GM18526 (cell line): ENCODE results near the gene PML.

Source experiments
- POLR2A ChIP-seq: IDR thresholded peaks from 3 replicates; pipeline ENCODE4 v1.6.1; 2011; ENCODE audit not compliant: insufficient read length; ENCODE audit errors: extremely low read depth

Gene PML, protein sequence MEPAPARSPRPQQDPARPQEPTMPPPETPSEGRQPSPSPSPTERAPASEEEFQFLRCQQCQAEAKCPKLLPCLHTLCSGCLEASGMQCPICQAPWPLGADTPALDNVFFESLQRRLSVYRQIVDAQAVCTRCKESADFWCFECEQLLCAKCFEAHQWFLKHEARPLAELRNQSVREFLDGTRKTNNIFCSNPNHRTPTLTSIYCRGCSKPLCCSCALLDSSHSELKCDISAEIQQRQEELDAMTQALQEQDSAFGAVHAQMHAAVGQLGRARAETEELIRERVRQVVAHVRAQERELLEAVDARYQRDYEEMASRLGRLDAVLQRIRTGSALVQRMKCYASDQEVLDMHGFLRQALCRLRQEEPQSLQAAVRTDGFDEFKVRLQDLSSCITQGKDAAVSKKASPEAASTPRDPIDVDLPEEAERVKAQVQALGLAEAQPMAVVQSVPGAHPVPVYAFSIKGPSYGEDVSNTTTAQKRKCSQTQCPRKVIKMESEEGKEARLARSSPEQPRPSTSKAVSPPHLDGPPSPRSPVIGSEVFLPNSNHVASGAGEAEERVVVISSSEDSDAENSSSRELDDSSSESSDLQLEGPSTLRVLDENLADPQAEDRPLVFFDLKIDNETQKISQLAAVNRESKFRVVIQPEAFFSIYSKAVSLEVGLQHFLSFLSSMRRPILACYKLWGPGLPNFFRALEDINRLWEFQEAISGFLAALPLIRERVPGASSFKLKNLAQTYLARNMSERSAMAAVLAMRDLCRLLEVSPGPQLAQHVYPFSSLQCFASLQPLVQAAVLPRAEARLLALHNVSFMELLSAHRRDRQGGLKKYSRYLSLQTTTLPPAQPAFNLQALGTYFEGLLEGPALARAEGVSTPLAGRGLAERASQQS

DNA sequence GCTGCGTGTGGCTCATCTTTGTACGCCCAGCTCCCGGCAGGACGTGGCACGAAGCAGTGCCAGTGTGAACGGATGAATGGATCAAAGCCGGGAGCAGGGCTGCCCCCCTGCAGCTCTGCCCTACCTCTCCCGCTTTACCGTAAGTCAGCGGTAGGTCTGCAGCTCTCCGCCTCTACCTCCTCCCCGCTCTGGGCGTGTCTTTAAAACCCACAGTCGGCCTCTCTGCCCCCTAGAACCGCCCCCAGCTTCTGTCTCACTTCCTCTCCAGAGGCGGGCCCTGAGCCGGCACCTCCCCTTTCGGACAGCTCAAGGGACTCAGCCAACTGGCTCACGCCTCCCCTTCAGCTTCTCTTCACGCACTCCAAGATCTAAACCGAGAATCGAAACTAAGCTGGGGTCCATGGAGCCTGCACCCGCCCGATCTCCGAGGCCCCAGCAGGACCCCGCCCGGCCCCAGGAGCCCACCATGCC, at the start of gene PML:
TSS of gene PML (plus strand) at position 304 of the 471 bp plus-strand sequence. CDS start at position 401, 97 bp downstream.
- peak; percentile 60 for TF ChIP-seq POLR2A

DNA sequence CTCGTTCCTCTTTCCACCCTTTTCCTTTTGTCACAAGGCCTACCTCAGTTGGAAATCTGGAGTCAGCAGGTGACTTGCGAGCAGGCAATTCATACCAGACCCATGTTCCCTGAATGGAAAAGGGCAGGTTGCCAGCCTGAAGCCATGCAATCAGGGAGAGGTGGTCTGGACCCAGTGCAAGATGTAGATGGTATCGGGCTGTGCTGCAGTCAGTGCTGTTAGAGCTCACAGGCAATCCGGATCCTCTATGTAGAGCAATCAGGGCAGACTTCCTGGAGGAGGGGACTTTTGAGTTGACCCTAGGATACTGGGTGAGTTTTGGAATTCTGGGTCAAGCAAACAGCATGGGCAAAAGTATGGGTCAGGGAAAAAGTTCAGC, 49.4 kb upstream of the PML start:
- TF ChIP-seq POLR2A: no peak

DNA sequence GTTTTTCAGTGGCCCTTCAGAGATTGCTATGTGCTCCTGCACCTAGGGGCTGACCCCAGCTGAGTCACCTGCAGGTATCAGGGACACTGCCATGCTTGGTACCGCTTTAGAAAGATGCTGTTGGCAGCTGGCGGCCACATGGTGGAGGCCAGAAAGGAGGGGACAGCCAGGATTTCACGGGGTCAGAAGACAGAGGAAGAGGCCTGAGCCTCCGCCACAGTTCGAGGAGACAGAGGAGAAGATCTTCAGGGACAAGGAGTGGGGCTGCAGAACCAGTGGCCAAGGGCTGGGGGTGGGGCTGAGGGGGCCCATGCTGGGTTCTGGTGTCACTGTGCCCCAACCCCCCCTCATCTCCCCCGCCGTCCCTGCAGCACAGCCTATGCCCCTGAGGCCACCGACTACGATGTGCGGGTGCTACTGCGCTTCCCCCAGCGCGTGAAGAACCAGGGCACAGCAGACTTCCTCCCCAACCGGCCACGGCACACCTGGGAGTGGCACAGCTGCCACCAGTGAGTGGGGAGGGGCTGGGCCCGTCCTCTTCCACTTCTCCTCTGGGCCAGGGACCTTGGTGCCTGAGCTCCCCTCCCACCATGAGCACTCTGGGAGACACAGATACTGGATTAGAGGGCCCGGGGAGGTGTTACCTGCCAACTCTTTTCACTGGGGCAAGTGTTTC, 48.3 kb upstream of the PML start:
- TF ChIP-seq POLR2A: no peak

DNA sequence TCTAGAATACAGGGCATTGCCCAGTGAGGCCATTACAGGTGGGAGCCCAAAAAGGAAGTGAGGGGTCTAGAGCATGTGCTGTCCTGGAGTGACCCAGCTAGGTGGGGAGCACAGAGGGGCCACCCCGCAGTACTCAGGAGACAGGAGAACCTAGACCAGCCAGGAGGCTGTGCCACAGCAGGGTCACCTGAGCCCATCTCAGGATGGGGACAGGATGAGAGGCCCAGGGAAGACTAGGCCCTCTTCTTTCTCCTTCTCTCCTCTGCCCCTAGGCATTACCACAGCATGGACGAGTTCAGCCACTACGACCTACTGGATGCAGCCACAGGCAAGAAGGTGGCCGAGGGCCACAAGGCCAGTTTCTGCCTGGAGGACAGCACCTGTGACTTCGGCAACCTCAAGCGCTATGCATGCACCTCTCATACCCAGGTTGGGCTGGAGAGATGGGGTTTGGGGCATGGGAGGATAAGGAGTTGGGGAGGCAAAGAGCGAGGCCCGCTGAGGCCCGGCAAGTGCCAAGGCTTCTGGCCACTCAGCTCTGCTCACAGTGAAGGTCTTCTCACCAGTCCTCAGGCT, 47.6 kb upstream of the PML start:
- no peak for TF ChIP-seq POLR2A

DNA sequence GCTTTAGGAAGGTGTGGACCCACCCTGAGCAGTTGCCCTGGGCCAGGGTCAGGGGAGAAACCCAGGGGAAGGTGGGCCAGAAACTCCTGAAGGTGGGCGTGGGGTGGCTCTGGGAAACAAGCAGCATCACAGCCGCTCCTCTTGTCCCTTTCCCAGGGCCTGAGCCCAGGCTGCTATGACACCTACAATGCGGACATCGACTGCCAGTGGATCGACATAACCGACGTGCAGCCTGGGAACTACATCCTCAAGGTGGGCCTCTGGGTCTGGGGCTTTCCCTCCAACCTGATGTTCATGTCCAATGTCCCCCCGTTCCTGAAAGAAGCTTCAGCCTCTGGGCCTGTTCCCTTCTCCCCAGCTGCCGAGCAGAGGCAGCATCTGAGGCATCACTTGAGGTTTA, 46.9 kb upstream of the PML start:
- TF ChIP-seq POLR2A: no peak

DNA sequence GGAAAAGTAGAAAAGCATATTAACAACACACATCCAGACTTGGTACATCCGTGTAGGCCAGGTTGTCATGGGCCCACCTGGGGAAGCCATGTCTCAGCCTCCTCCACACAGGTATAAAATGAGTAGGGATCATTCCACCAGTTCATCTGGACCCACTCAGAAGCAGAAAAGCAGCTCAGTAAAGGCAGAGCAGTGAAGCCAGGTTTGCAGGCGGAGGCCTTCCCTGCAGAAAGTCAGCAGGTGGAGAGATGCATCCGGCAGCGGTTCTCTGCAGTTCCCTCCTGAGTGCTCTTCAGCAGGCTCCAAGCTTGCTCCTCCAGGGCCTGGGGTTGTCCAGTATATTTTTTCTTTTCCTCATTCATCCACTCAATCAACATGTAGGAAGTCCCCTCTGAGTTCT, 46.1 kb upstream of the PML start:
- no peak for TF ChIP-seq POLR2A

DNA sequence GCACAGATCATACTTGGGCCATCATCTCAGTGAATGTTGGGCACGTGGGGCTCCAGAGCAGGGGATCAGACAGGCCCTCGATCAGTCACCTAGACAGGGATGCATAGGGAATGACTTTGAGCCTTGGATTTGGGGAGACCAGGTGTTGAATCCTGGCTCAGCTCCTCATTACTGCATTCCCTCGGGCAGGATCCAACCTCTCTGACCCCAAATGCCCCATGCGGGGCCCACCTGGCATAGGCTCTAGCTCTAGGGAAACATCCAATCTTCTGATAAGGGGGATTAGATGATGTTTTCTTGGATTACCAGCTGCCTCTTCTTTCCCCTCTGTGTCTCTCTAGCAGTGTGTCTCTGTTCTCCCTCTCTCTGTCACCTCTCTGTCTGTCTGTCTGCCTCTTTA, 45.5 kb upstream of the PML start:
- no peak for TF ChIP-seq POLR2A

DNA sequence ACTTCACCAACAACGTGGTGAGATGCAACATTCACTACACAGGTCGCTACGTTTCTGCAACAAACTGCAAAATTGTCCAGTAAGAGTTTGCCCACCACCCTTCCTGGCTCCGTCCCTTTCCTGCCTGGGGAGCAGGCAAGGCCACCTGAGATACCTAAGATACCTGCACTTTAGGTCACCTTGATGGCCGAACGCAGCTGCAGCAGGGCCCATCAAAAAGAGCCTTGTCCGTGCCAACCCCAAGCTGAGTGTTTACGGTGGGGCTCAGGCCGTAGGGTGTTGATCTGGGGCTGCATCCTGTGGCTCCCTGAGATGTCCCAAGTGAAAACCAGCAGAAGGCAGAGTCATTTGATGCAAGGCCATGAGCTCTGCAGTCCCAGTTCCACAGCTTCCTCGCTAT, 45.0 kb upstream of the PML start:
- no peak for TF ChIP-seq POLR2A

DNA sequence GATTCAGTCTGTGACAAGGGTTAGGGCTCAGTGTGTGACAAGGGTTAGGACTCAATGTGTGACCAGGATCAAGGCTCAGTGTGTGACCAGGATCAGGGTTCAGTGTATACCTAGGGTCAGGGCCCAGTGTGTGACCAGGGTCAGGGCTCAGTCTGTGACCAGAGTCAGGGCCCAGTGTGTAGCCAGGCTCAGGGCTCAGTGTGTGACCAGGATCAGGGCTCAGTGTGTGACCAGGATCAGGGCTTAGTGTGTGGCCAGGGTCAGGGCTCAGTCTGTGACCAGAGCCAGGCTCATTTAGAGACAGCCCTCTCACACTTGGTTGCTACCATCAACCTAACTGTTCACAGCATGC, 44.1 kb upstream of the PML start:
- TF ChIP-seq POLR2A: no peak

DNA sequence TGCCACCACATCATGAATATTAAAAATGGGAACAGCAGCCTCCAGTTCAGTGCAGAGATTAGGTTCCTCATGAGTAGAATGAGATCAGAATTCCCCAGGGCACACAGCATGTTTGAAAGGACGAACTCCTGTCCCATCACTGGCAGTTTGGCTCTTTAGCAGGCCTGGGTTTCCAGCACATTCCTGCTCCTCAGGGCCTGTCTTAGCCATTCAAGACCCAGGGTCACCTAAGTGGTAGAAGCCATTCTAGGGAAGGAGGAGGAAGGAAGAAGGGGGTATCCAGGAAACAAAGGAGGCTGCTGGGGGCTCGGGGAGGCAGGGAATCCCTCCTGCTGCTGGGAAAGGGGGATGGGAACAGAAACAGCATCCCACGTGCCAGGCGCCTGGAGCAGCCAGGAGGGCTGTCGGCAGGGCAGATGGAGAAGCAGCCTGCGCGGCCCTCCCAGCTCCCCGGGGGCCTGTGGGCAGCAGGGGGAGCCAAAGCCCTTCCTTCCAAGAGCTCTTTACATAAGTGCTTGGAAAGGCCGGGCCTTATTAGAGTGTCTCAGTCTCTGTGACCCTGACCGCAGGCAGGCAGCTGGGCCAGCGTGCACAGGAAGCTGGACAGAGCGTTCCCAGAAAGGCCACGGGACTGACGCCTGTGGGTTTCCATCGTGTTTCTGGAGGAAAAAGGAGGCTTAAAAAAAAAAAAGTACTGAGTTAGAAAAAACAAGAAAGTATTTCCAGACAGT, 43.5 kb upstream of the PML start:
- TF ChIP-seq POLR2A: no peak

DNA sequence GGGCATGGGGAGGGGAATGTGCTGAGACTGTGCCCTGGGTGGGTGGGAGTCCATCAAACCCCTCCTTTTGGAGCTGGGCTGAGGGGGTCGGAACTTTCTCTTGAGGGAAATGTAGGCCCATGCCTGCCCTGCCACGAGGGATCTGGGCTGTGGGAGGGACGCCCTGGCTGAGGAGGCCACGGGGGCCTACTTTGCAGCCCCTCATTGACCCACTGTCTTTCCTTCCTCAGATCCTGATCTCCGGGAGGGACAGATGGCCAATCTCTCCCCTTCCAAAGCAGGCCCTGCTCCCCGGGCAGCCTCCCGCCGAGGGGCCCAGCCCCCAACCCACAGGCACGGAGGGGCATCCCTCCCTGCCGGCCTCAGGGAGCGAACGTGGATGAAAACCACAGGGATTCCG, 42.9 kb upstream of the PML start:
- TF ChIP-seq POLR2A: no peak

DNA sequence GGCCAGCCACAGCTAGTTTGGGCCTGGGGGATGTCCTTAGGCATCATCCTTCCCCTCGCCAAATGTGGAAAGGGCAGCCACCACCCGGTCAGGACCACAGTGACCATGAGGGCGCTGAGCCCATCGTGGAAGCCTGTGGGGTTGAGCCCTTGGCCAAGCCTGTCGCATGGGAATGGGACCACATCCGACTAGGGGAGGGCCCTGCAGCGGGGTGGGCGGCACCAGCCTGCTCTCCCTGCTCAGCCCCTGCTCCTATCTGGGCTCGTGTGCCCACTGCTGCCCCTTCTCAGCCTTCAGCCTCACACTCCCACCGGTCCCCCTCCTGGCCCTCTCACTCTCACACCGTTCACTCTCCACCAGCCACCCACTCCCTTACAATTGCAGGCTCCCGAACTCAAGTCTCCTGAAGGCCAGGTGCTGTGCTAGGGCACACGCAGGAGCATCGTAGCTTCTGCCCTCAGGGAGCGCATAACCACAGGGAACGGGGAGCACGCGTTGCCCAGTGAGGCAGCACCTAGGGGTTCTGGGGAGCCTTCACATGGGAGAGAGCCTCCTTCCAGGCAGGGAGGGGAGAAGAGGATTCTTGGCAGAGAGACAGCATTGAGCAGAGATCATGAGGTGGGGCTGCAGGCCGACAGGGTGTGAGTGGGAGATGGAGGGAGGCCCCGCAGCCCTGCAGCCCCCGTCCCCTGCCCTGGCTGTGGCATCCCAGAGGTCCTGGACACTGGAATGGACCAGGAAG, 42.2 kb upstream of the PML start:
- TF ChIP-seq POLR2A: no peak

DNA sequence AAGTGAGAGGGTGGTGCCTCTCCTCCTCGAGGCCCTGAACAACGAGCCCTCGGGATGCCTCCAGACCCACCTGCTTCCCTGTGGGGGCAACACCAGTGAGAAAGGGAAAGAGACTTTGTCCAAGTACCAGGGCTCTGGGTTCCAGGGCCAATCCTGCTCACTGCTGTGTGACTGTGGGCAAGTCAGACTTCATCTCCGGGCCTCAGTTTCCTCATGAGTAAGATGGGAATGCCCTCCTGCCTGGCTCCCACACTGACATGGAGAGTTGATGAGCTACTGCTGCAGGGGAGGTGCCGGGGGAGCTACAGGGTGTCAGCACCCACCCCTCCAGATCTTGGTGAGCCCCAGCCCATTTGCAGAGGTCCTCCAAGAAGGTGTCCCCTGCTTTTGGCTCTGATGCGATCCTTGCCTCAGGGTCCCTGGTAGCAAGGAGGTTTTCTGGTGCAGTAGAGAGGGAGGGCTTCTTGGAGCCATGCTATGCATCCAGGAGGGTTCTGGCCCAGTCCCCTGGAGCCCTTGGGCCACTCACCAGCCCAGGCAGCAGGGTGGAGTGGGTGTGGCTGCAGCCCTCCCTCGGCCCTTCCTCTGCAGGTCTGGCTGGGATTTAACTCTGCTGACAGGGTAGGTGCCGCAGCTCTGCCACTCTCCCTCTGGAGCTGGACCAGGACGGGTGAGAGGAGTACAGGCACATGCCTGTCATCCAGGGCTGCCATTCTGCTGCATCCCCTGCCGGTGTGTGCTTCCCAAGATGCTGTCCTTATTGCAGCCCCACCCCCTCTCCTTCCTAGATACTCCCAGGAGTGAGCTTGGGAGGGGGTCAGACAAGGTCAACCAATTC, 41.4 kb upstream of the PML start:
- no peak for TF ChIP-seq POLR2A
